GM23248 (cell line): Measurements from ENCODE around the gene SH3BP2.

Experiments
- EZH2 ChIP-seq: fragments of 200-600 bp; sonication (generic); IDR thresholded peaks from 2 replicates; pipeline ENCODE4 v1.6.1; 2018; ENCODE audit warnings: antibody characterized with exemption, mild to moderate bottlenecking; ENCODE audit not compliant: insufficient read depth, poor library complexity, severe bottlenecking
- EZH2phosphoT487 ChIP-seq: fragments of 200-600 bp; sonication (generic); IDR thresholded peaks from 2 replicates; pipeline ENCODE4 v1.6.1; 2018; ENCODE audit warnings: antibody characterized with exemption, moderate library complexity, mild to moderate bottlenecking, low read depth; ENCODE audit not compliant: insufficient read depth

DNA sequence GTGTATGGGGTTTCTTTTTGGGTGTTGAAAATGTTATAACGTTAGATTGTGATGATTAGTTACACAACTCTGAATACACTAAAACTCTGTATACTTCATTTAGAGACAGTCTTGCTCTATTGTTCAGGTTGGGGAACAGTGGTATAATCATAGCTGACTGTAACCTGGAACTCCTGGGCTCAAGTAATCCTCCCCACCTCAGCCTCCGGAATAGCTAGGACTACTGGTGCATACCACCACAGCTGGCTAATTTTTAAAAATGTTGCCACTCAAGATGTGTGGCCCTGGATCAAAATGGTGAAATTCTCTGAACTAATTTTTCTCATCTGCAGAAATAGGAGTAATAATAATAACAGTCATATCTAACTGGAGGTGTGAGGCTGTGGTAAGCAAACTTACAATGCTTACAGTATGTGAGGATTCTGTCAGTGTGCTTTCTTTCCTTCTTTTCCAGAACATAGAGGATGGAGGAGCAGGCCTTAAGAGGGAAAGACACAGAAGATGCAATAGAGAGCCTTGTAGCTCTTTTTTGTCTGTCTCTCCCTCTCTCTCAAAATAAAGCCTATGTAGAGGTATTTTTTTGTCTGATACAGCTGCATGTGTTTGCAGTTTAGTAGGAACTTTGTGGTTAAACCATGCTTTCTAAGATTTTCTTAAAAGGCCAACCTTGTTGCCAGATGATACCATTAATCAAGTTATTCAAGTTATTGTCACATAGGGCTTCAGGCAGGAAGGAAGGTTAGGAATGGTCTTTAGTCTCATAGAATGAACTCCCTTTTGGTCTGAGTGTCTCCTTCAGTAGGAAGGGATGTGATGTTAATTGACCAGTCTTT is 58.3 kb downstream of the SH3BP2 start:
- no peak for TF ChIP-seq EZH2phosphoT487
- no peak for TF ChIP-seq EZH2
